DOHH2 (cell line): ENCODE data around the gene C9orf78.

Experiments
- H3F3A ChIP-seq: fragments of 200-600 bp; sonication (generic), shearing (Covaris generic); 2 replicates; pipeline ENCODE4 v1.6.0; 2016; ENCODE audit warnings: antibody characterized with exemption, mild to moderate bottlenecking; ENCODE audit not compliant: control insufficient read depth, insufficient read depth
- H3K27ac ChIP-seq: fragments of 200-600 bp; sonication (generic); 2 replicates; pipeline ENCODE4 v1.5.1; 2014; ENCODE audit warnings: low read depth, mild to moderate bottlenecking, low read length, moderate library complexity
- H3K27me3 ChIP-seq: fragments of 200-600 bp; sonication (generic); 2 replicates; pipeline ENCODE4 v1.6.1; 2014; ENCODE audit warnings: mild to moderate bottlenecking, low read length, mixed read lengths; ENCODE audit not compliant: control insufficient read depth
- H3K36me3 ChIP-seq: fragments of 200-600 bp; sonication (generic); 2 replicates; pipeline ENCODE4 v1.6.1; 2014; ENCODE audit warnings: mild to moderate bottlenecking, low read length, moderate library complexity, mixed read lengths; ENCODE audit not compliant: control insufficient read depth
- H3K4me1 ChIP-seq: fragments of 200-600 bp; sonication (generic); 2 replicates; pipeline ENCODE4 v1.6.1; 2014; ENCODE audit warnings: mild to moderate bottlenecking, low read length, mixed read lengths; ENCODE audit not compliant: control insufficient read depth
- H3K4me2 ChIP-seq: fragments of 200-600 bp; sonication (generic); 2 replicates; pipeline ENCODE4 v1.6.0; 2014; ENCODE audit warnings: mild to moderate bottlenecking, low read length, moderate library complexity
- H3K4me3 ChIP-seq: fragments of 200-600 bp; sonication (generic); 2 replicates; pipeline ENCODE4 v1.5.1; 2014; ENCODE audit warnings: mild to moderate bottlenecking, low read length, mixed read lengths
- H3K79me2 ChIP-seq: fragments of 200-600 bp; sonication (generic); 2 replicates; pipeline ENCODE4 v1.6.1; 2014; ENCODE audit warnings: mild to moderate bottlenecking, low read length, mixed read lengths; ENCODE audit not compliant: control insufficient read depth
- H3K9me2 ChIP-seq: fragments of 200-600 bp; sonication (generic); replicated peaks from 2 replicates; pipeline ENCODE4 v1.6.1; 2014; ENCODE audit warnings: mild to moderate bottlenecking, low read length, mixed read lengths; ENCODE audit not compliant: control insufficient read depth
- H3K9me3 ChIP-seq: fragments of 200-600 bp; sonication (generic); 2 replicates; pipeline ENCODE4 v1.6.1; 2014; ENCODE audit warnings: antibody characterized with exemption, low read length, mixed read lengths; ENCODE audit not compliant: control insufficient read depth, insufficient read depth
- H4K20me1 ChIP-seq: fragments of 200-600 bp; sonication (generic); 2 replicates; pipeline ENCODE4 v1.6.0; 2014; ENCODE audit warnings: low read depth, mild to moderate bottlenecking, antibody characterized with exemption, low read length, moderate library complexity; ENCODE audit not compliant: control insufficient read depth, insufficient read depth
- CTCF ChIP-seq: fragments of 200-600 bp; sonication (generic); IDR thresholded peaks from one replicate; pipeline ENCODE4 v1.5.1; 2014; ENCODE audit warnings: antibody characterized with exemption, mild to moderate bottlenecking, low read depth, low read length; ENCODE audit not compliant: poor library complexity, severe bottlenecking
- EZH2phosphoT487 ChIP-seq: fragments of 200-600 bp; sonication (generic); IDR thresholded peaks from 2 replicates; pipeline ENCODE4 v1.6.1; 2017; ENCODE audit warnings: borderline replicate concordance, mild to moderate bottlenecking, antibody characterized with exemption, low read length, moderate library complexity, mixed read lengths

C9orf78 gene

GRCh38 chr9:129871046-129871445, 36.0 kb upstream of the C9orf78 start:
- Histone ChIP-seq H3K9me3 (no peaks in the 10 kb centered on the region), H3F3A (peaks cover 2% of the 10 kb centered on the region; the same call in 1 of the 2 replicates), H4K20me1 (no peaks in the 10 kb centered on the region), H3K9me2 (no peaks in the 10 kb centered on the region), H3K36me3 (no peaks in the 10 kb centered on the region; the same call in 1 of the 2 replicates), H3K79me2 (no peaks in the 10 kb centered on the region), H3K4me2 (no peak overlapping the region), H3K27ac (no peak overlapping the region), H3K27me3 (no peaks in the 10 kb centered on the region), H3K4me1 (peaks cover 9% of the 10 kb centered on the region), H3K4me3 (no peak overlapping the region)
- TF ChIP-seq EZH2phosphoT487 (no peak), CTCF (no peak)

DNA sequence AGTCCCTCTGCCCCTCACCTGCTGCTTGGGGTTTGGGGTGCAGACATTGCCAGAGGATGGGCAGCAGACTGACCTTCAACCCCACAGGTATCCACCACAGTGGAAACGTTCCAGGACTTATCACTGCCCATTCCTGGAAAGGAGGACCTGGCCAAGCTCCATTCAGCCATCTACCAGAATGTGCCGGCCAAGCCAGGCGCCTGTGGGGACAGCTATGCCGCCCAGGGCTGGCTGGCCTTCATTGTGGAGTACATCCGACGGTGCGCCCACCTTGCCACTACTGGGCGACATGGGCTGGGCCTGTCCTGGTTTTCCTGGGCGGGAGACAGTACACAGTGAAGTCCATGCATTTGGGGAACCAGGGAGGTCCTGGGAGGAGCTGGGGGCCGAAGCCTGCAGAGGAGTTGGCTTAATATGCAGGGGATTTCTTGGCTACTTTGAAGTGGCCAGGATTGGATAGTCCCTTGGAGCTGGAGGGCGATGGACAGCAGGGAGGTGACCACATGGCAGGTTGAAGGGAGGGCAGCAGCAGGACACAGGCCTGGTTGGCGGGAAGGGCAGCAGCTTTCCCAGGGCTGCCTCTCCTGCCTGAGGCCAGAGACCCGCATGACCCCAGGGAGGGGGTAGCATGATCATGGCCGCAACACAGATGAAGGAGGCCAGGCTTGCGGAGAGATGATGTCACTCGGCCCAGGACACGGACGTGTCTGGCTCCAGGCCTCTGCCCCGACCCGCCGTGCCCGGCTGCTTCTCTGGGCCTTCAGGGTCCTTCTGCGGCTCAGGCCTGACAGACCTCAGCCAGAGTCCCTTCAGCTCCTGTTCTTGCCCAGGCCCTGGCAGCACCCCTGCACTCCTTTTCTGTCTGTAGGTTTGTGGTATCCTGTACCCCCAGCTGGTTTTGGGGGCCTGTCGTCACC, 34.8 kb upstream of the C9orf78 start:
- TF ChIP-seq CTCF (no peak), EZH2phosphoT487 (no peak)
- Histone ChIP-seq H3K4me1 (peaks cover 13% of the 10 kb centered on the region), H3K9me3 (no peaks in the 10 kb centered on the region), H3K27me3 (no peaks in the 10 kb centered on the region), H3K4me2 (no peak overlapping the region), H3F3A (peaks cover 2% of the 10 kb centered on the region; the same call in 1 of the 2 replicates), H3K27ac (no peak overlapping the region), H3K79me2 (no peaks in the 10 kb centered on the region), H3K9me2 (no peaks in the 10 kb centered on the region), H3K4me3 (no peak overlapping the region), H3K36me3 (peaks cover 5% of the 10 kb centered on the region; the same call in 1 of the 2 replicates), H4K20me1 (no peaks in the 10 kb centered on the region)

- no peak overlapping the region for H3K27ac ChIP-seq
- H3K36me3 ChIP-seq: peaks cover 5% of the 10 kb centered on the region; the same call in 1 of the 2 replicates
- H3K9me3 ChIP-seq: no peaks in the 10 kb centered on the region
- no peaks in the 10 kb centered on the region for H3K27me3 ChIP-seq
- H3K4me1 ChIP-seq: peaks cover 13% of the 10 kb centered on the region
- H3K4me2 ChIP-seq: no peak overlapping the region
- H3K79me2 ChIP-seq: no peaks in the 10 kb centered on the region
- H4K20me1 ChIP-seq: no peaks in the 10 kb centered on the region
- H3F3A ChIP-seq: peaks cover 2% of the 10 kb centered on the region; the same call in 1 of the 2 replicates
- H3K4me3 ChIP-seq: no peak overlapping the region
- TF ChIP-seq CTCF (no peak), EZH2phosphoT487 (no peak)
- no peaks in the 10 kb centered on the region for H3K9me2 ChIP-seq
These were observed 33.9 kb upstream of the C9orf78 start for GRCh38 chr9:129868872-129869486.
